Gastrocnemius medialis (tissue), 4 donors: ENCODE data around the gene METTL22.

Experiments
- POLR2A ChIP-seq, 2 donors: fragments of 450-650 bp; IDR thresholded peaks; one replicate each; pipeline ENCODE4 v1.6.1; 2017; ENCODE audit warnings: antibody characterized with exemption in 2 of 2, mild to moderate bottlenecking in 2 of 2, moderate library complexity in 2 of 2
- TF ChIP-seq, protein P1 (sequence below), 5 experiments: fragments of 450-650 bp in 3 of 5; fragments of 200-600 bp in 2 of 5; sonication (generic) in 2 of 5; IDR thresholded peaks in 4 of 5; conservative IDR thresholded peaks in 1 of 5; 1 replicate in 4 of 5; 2 replicates in 1 of 5; pipeline ENCODE4 v1.5.1; 2016 to 2019; ENCODE audit warnings: antibody characterized with exemption in 5 of 5, mild to moderate bottlenecking in 3 of 5, moderate library complexity in 3 of 5

DNA sequence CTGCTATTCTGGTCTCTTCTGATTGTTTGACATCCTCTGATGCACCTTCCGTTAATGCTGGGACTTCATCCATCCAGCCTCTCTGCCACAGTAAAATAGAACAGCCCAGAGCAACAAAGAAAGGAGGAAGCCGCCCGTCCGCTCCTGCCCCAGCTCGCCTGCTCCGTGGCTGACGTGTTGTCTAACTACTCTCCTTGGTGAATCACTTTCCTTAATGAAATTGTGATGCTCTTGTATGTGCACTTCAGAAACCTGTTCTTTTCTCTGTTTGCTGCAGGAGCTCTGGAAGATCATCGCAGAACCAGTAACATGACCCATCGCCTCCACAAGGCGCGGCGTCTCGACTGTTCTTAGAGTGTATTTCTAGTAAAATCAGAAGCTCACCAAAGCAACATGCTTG lies 24.3 kb downstream of the METTL22 start:
- no peak for TF ChIP-seq POLR2A (IDR thresholded peaks at IDR 0.05)
- TF ChIP-seq, protein P1, sequence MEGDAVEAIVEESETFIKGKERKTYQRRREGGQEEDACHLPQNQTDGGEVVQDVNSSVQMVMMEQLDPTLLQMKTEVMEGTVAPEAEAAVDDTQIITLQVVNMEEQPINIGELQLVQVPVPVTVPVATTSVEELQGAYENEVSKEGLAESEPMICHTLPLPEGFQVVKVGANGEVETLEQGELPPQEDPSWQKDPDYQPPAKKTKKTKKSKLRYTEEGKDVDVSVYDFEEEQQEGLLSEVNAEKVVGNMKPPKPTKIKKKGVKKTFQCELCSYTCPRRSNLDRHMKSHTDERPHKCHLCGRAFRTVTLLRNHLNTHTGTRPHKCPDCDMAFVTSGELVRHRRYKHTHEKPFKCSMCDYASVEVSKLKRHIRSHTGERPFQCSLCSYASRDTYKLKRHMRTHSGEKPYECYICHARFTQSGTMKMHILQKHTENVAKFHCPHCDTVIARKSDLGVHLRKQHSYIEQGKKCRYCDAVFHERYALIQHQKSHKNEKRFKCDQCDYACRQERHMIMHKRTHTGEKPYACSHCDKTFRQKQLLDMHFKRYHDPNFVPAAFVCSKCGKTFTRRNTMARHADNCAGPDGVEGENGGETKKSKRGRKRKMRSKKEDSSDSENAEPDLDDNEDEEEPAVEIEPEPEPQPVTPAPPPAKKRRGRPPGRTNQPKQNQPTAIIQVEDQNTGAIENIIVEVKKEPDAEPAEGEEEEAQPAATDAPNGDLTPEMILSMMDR (IDR thresholded peaks at IDR 0.05 in 4 of 5, conservative IDR thresholded peaks at IDR 0.05 in 1 of 5) = no peak
